Measurements from ENCODE around the gene LYRM1.
A peak's percentile ranks its signal among the peaks of the same experiment; 100 is the strongest.
"Not testable (repeated sequence)": the region's sequence is repeated elsewhere in the genome, so short reads cannot be mapped to it uniquely, and the experiment has no call there.

The LYRM1 gene

DNA sequence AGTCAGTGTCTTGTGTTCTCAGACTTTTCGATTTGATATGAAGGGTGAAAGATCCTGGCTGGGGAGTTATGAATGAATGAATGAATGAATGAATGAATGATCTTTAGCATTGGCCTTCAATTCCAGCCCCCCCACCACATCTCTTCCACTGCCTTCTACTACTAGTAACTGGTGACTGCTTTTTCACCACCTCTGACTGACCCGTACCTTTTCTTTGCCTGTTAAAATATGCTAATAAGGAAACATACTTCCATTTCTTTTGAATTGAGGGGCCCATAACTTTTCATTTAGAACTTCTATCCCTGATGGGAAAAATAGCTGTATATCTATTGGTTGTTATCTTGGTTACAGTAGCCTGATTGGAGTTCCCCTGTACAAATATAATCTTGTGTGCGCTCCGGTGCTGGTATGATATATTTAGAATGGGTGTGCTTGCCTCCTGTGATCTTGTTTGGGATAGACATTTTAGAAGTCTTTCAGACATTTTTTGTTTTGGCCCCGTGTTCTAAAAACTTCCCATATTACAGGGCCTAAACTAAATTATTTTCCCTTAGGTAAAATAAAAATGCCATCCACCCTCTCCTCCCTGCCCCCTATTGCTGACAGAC is 3.4 kb downstream of the LYRM1 start:
- no peak for DNase-seq

DNA sequence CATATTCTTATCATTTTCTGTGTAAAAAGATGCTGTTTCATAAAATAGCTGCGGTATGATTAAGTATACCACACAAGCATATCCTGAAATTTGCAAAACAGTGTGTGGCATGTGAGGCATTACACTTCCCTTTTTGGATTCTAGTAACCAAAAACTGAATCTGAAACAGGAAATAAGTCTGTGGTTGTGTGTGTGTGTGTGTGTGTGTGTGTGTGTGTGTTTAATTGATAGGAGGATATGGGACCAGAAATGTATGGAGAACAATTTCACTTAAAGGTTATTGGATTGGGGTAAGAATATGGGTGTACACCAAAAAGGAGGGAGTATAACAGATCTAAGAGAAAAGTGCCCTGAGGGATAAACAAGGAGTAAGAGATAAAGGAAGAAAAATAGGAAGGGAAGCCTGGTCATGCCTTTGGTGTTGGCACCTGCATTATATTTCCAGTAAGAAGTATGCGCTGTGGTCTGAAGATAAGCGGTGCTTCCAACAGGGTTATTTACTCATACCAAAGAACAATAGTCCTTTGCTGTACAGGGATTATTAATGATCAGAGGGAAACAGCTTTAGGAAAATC is 4.0 kb downstream of the LYRM1 start:
- DNase-seq = peak; percentile 78

DNA sequence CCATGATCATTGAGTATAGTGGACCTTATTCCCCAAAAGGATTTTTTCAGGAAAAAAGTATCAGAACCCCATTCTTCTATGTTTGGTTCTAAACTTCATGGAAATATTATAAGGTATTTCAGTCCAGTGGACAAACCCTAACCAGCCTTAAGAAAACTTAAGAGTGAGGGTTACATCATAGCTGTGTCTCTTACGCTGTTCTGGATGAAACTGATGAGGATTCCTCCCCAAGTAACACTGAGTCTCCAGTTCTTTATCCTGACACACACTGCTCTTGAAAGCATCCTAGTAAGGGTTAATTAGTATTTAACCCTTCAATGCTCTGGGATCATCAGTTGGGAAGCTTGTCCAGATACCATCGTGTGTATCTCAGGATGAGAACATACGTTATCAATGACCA is 5.0 kb downstream of the LYRM1 start:
- DNase-seq = no peak

DNA sequence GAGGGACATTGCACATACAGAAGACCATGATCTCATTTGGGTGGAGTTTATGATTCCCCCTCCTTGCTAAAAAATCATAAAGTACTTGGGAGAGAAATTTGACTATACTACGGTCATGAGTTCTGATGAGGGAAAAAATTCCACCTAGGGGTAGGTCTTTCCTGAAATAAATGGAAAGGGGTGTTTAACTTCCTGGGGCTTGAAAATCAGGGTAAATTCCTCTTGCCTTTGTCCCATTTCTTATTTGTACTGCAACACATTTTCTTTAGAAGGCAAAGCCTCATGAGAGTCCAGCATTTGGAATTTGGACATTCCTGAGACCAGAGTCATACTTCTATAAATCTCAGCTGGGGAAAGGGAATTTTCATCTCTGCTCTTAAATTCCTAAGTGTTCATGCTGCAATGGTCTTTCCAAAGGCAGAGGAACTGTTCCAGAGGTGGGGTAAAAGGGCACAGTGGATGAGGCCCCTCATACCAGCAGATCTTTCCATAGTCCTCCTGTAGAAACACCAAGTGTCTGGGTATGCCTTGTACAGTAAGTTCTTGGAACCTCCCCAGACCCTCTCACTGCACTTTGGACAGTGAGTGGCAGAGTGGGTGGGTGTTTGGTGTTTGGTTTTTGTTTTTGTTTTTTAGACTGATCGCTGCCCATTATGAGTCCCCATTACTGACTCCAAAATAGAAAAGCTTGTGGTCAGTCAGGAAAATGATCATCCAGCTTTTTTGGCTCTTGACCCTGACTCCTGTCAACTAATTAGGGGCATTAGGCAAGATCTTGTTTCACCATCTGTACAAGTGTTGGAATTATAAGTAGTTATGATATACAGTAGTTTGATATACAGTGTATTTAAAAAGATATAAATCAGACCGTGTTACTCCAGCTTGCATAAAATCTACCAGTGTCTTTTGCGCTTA is 6.0 kb downstream of the LYRM1 start:
- DNase-seq = no peak

DNA sequence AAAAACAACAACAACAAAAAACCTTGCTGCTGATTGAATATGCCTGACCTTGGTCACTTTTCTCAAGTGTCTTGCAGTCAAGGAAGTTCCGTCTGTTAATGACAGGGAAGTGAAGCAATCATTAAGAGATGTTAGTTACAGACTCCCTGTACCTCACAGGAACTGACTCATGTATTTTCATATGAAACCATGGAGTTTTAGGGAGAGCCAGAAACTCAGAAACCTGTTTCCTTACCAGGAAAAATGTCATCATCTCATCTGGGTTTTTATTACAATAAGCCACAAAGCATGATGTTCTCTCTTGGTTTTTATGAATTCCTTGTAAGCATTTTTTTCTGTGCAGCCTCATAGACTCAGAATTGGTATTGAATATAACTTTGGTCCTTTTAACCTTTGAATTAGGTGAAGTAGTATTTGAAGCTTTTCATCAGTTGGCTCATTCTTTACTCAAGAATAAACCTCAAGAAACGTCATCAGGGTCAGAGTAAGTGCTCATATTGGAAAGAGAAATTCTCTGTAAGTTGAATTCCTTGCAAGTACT is 10.3 kb downstream of the LYRM1 start:
- peak; percentile 8 for DNase-seq

DNA sequence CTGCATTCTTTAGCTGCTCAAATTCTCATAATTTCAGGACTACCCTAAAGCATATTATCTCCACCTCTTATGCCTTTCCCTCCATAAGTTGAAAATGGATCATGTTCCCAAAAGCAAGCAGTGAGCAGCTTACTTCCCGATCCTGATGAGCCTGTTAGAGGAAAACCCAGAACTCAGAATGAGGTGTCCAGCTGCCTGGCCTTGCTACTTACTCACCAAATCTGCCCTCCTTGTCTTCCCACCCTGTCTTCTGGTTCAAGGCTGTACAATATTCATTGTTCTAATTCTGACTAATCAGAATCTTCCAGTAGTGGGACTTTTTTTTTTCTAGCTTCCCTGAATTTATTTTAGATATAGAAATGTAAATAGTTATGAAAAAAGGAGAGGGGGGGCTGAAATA is 10.8 kb downstream of the LYRM1 start:
- no peak for DNase-seq

DNA sequence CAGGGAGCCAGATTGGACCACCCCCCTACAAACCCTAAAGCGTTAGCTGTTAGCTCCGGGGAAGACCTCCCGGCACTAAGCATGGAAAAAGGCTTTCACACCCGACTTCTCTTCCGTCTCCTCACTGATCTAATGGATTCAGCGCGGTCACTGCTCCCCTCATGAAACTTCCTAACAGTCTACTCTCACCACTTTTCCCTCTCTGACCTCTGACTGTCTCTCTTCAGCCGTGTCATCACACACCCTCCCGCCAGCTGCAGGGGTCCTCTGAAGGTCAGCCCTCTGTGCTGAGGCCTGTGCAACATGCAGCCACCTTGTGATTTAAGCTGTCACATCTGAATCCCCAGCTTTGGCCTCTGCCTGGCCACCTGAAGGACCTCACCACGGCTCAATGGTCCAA is 15.7 kb downstream of the LYRM1 start:
- DNase-seq = no peak

DNA sequence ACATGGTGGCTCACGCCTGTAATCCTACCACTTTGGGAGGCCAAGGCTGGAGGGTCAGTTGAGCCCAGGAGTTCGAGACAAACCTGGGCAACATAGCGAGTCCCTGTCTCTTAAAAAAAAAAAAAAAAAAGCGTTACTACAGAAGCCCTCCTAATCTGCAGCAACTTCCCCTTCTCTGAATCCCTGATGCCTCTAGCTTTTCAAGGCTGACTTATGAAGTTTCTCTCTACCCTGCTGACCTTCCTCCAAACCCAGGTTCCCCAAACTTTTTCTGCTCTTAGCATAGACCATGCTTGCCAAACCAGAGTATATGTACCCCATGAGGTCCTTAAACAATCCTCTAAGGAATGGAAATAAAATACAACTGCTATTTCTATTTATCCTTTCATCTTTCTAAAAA is 16.4 kb downstream of the LYRM1 start:
- DNase-seq = no peak

DNA sequence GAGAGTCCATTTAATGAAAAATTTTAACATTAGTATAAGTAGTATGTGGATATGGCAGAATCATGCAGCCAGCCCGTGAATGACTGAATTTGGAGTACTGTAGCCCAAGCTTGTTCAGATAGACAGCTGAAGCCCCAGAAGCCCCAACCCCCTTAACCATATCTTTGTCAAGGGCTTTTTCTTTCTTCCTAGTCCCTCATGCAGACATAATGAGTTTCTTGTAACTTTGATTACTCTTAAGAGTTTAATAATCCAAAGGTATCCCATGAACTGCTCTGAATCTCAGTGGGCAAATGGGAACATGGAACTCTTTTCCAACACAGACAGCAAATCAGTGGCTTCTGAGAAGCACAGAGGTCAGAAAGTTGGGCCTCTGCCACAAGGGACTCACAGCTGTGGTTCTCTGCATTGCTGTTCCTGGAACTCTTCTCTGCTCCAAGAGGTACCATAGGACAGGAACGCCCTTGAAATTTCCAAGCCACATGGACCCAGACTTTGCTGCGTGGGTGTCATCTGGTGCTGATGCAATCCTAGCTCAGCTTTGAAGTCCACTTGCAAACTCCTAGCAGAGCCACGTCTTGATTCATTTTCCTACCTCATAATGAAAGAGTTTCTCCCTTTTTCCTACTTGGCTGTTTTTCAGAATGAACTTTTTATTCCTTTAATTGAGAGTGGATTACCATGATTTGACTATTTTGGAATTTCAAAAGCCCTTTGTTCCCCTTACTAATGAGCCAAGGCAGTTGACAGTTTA is 18.1 kb downstream of the LYRM1 start:
- DNase-seq = no peak

DNA sequence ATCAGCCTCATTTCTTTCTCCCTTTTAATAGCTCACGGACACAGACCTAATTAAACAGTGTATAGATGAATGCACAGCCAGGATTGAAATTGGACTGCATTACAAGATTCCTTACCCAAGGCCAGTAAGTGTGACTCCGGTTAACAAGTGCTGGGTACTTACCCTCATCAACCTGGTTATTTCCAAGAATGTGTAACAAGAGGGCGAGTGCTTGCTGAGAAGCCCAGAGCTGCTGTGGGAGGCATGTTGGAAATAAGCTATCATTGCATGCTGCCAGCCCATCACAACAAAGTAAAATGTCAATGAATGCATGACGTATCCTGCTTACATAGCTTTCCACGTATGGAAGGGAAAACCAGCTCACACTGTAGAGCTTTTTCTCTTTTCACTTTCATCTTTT is 19.5 kb downstream of the LYRM1 start:
- DNase-seq = no peak

DNA sequence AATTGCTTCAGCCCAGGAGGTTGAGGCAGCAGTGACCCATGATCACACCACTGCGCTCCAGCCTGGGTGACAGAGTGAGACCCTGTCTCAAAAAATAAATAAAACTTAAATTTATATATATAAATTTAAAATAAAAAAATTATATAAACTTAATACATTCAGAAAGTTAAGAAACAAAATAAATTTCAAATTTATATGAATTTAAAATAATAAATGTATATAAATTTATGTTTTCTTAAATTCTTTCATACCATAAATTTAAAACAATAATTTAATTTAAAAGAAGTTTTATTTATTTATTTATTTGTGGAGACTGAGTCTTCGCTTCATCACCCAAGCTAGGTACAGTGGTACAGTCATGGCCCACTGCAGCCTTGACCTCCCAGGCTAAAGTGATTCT is 20.2 kb downstream of the LYRM1 start:
- DNase-seq = no peak

DNA sequence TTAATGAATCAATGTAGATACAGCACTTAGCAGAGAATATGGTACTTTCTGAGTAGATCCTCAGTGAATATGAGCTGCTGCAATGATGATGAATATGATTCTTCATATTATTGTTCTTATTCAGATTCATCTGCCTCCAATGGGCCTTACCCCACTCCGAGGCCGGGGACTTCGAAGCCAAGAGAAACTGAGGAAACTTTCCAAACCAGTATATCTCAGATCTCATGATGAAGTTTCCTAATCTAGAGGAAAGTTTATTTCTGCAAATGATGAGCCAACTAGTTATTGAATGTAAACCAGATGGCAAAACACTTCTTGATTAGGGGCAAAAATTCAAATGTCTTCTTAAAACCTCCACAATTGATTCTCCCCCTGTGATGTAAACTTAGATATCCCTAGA is 23.3 kb downstream of the LYRM1 start:
- DNase-seq = no peak

DNA sequence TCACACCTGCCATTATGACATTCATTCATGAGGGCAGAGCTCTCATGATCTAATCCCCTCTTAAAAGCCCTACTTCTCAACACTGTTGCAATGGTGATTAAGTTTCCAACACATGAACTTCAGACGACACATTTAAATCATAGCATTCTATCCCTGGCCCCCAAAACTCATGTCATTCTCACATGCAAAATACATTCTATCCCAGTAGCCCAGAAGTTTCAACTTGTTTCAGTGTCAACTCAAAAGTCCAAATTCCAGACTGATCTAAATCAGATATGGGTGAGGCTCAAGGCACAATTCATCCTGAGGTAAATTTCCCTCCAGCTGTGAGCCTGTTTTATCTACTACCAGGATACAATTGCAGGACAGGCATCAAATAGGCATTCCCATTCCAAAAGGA is 25.2 kb downstream of the LYRM1 start:
- DNase-seq = no peak

DNA sequence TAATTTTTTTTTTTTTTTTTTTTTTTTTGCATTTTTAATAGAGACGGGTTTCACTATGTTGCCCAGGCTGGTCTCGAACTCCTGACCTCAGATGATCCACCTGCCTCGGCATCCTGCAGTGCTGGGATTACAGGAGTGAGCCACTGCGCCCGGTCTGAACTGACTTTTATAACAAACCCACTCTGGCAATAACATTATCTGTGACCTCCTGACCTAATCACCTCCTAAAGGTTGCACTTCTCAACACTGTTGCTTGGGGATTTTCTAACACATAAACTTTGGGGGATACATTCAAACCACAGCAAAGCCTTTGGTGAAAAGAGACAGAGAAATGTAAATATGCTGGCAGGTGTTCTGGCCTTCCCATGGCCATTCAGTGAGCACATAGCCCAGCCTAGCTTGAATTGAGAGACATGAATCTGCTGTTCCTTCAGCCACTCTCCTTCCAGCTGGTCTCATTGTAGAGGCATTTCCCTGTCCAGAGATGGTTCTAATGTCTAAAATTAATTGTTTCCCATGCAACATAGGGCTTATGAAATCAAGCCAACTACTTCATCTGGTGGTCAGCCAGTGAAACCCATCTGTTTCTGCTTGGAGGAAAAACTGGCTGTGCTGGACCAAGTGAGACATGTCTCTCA is 28.3 kb downstream of the LYRM1 start:
- no peak for DNase-seq

DNA sequence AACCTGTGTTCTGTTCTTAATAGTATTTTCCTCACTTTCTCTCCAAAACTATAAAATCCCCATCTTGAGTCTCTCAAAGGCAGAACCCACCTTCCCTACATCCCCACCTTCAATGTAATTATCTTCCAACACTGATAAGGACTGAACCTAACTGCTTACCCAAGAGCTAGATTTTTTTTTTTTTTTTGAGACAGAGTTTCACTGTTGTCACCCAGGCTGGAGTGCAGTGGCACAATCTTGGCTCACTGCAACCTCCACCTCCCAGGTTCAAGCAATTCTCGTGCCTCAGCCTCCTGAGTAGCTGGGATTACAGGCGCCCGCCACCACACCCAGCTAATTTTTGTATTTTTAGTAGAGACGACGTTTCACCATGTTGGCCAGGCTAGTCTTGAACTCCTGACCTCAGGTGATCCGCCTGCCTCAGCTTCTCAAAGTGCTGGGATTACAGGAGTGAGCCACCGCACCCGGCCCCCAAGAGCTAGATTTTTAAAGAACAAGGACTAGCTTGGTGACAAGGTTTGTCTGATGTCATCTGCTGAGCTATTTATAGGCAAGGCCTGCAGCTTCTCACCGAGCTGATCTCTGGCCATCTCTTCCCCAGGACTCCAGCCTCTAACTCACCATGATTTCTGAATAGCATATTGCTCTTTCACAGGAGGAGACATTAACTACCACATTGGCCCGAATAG is 29.2 kb downstream of the LYRM1 start:
- not testable (repeated sequence) for DNase-seq

DNA sequence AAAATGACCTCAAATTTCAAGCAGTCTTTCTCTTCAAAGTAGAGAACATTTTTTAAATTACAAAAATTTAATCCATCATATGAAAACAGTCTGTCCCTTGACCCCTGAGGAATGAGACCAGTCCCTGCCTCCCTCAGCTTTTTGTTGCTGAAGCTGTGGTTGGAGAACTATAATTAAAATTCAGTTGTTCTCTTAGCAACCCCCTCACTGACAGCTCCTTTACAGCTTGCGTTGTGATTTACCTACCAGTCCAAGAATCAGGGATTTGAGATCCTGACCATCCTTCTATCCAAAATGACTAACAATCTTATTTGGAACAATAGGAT is 29.8 kb downstream of the LYRM1 start:
- DNase-seq = no peak

DNA sequence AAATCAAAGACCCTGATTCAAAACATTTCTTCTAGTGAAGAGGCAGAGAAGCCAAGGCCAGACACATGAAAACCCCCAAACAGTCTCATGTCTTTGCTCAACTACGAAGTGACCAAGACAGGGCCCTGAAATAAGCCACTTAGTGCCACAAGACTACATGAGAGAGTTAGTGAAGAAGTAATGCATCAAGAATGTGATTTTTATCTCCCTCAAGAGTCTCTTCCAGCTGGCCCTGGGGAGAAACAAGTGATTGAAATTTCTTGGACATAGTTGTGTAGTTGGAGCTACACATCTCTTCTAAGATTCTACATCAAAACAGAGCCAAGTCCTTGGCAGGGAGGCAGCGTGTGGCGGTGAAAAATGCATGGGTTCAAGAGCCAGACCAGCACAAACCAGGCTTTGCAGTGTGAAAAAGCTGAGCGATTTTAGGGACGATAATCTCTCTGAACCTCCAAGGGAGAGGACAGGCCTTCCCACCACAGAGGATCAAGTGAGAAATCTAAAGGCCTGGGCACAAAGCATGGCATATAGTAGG is 30.6 kb downstream of the LYRM1 start:
- DNase-seq = no peak

DNA sequence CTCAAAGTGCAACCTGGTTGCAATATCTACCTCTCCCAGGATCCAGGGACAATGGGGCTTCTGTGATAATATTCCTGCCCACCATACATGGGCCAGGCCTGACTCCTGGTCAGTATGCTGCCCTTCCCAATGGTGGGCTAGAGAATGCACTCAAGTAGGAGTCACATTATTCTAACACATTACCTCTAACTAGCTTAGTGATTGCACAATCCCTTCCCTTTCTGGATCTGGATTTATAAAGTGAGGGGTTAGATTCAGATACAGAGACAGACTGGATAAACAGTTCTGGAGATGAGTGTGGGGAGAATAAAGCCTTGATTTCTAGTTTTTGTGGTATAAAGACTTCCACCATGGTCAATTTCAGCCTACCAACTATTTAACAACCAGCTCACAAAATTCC is 33.0 kb downstream of the LYRM1 start:
- no peak for DNase-seq

DNA sequence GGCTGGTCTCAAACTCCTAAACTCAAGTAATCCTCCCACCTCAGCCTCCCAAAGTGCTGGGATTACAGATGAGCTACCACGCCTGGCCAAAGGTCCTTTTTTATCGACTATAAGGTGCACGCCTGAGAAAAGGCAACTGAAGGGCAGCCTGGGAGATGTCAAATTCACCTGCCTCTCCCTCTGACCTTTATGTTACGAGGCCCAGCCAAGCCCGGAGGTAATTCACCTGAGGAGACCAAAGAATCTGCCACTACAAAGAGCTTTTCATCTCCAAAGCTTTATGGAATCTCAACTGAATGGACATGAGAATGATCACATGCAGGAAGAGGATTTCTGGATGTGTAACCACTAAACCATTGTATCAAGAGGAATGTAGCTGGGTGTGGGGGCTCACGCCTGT is 37.2 kb downstream of the LYRM1 start:
- DNase-seq = no peak

DNA sequence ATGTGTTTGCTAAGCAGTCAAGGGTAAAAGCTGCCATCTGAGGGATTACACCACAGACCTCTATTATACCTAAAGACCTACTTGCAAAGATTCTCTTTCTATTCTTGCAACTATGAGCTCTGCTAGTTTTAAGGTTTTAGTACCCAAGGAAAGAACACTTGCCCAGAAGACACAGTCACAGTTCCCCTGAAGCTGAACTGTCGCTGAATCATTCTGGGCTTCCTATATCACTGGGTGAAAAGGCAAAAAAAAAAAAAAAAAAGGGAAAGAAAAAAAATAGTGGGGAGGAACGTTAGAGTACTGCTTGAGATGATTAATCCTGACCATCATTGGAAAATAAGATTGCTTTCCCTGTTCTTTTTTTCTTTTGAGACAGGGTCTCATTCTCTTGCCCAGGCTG is 37.9 kb downstream of the LYRM1 start:
- no peak for DNase-seq

DNA sequence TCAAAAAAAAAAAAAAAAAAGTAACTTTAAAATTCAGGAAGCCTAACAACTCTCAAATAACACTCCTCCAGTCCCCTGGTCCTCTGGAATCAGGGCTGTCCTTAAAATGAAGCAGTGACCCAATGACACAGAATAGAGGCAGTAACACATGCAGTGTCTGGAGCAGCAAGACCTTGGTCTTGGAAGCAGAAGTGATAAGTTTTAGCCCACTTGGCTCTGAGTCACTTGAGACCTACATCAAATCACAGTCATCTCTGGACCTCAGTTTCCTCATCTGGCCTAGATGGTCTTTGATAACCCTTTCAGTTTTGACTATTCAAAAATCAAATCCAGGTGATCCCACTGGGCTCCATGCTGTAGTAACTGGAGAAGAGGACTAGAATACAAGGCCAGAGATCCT is 39.0 kb downstream of the LYRM1 start:
- no peak for DNase-seq
